HG03066 (cell line): ENCODE data around the gene DCST1.

Source experiments
- ATAC-seq: cut with Tn5 transposase; IDR thresholded peaks from one replicate; pipeline ENCODE4 v1.9.1; 2021; ENCODE audit warnings: low read depth; ENCODE audit not compliant: unreplicated experiment

The DCST1 gene

DNA sequence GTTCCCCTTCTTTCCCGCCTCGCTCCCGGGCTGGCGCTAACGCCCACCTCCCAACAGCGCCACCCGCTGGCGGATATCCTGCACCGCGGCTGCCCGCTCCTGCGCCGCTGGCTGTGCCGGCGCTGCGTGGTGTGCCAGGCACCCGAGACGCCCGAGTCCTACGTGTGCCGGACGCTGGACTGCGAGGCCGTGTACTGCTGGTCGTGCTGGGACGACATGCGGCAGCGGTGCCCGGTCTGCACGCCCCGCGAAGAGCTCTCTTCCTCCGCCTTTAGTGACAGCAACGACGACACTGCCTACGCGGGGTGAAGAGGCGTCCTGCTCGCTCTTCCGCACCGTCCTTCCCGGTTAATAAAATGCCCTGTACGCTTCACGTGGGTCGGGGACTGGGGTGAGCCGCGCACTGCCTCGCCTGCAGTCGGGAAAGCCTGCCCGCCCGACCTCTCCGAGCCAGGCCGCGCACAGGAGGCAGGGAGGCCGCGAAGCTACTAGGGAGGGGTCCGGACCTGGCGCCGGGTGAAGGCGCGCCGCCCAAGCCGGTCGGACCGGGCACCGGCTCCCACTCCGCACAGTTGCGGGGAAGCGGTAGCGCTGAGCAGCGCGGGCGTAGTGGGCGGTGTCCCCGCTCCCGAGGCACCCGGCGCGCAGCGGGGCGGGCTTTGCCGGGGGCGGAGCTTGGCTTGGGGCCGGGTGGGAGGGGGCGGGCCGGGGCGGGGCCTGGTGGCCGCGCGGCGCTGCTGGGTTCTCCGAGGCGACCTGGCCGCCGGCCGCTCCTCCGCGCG, 17.1 kb downstream of the DCST1 start, which contains the start of gene ADAM15:
TSS of gene ADAM15 (plus strand) at position 757 of the 782 bp plus-strand sequence. CDS start 71 bp downstream, outside the sequence.
- ATAC-seq: peak; percentile 53

- no peak for ATAC-seq
These were observed 17.7 kb downstream of the DCST1 start for GRCh38 chr1:155051342-155051776.

DNA sequence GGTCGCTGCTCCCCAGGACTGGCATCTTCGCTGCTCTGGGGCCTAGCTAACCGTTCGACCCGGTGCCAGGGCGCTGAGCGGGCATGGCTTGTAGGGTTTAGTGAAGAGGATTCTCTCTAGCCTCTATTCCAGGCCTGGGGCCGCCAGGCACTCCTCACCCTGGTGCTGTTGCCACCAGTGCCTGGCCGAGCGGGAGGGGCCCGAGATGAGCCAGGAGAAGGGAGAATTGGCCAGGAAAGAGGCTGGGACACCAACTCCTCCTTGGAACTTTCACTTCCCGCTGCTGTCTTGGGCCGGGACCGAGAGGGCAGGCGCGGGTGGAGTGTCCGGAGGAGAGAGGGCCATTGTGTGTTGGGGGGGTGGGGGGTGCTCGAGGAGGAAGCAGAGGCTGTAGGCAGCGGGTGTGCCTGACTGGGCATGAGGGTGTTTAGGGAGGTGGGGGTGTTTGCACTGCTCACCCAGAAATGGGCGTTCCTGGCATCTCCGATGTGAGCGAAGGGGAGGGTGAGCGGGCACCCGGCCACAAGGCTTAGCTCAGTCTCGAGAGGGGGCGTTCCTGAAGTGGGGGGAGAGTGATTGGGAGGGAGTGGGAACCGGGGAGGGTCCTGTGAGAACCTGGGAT, 18.3 kb downstream of the DCST1 start:
- no peak for ATAC-seq

GRCh38 chr1:155052439-155053395, 19.1 kb downstream of the DCST1 start:
- ATAC-seq: no peak

GRCh38 chr1:155053531-155054105, 20.0 kb downstream of the DCST1 start:
- no peak for ATAC-seq

GRCh38 chr1:155057104-155057503, 23.5 kb downstream of the DCST1 start:
- no peak for ATAC-seq

DNA sequence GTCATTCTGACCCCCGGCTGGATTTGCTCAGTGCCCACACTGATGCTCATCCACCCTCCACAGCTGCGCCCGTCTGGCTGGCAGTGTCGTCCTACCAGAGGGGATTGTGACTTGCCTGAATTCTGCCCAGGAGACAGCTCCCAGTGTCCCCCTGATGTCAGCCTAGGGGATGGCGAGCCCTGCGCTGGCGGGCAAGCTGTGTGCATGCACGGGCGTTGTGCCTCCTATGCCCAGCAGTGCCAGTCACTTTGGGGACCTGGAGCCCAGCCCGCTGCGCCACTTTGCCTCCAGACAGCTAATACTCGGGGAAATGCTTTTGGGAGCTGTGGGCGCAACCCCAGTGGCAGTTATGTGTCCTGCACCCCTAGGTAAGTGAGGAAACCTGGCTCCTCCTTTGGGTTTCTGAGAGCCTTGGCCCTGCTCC, 24.2 kb downstream of the DCST1 start:
- ATAC-seq: no peak

GRCh38 chr1:155060736-155061135, 27.1 kb downstream of the DCST1 start:
- no peak for ATAC-seq

DNA sequence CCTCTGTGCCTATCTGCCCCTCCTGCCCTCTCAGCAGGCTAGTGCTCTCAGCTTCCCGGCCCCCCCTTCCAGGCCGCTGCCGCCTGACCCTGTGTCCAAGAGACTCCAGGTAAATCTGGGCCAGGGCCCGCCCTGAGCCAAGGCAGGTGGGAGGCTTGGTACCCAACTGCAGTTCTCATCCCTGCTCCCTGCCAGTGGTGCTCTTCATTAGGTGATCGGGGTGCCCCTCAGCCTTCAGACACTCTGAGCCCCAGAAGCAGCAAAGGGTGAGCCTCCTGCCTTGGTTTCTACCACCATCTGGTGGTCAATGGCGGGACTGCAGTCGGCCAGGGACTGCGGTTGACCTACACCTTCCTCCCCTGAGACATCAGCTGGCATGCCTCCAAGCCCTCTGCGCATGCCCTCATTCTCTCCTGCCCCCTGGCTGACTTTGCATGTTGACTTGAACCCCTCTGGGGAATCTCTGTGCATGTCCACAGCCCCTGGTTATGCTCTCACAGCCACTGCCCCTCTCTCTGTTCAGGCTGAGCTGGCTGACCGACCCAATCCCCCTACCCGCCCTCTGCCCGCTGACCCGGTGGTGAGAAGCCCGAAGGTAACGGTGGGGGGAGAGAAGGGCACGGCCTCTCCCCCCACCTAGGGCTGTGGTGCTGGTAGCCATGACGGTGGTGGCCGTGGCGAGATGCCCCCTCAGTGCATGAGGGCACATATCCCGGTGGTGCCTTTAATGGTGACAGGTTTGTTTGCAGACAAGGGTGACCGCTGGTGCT, 27.9 kb downstream of the DCST1 start:
- ATAC-seq: no peak

DNA sequence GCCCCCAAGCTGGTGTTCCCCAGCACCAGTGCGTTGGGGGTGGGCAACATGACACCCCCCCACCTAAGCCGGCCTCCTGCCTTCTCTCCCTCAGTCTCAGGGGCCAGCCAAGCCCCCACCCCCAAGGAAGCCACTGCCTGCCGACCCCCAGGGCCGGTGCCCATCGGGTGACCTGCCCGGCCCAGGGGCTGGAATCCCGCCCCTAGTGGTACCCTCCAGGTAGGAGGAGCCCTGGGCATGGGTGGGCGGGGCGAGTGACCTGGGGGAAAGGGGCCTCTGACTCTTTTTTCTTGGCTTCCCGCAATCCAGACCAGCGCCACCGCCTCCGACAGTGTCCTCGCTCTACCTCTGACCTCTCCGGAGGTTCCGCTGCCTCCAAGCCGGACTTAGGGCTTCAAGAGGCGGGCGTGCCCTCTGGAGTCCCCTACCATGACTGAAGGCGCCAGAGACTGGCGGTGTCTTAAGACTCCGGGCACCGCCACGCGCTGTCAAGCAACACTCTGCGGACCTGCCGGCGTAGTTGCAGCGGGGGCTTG, 28.6 kb downstream of the DCST1 start:
- no peak for ATAC-seq

DNA sequence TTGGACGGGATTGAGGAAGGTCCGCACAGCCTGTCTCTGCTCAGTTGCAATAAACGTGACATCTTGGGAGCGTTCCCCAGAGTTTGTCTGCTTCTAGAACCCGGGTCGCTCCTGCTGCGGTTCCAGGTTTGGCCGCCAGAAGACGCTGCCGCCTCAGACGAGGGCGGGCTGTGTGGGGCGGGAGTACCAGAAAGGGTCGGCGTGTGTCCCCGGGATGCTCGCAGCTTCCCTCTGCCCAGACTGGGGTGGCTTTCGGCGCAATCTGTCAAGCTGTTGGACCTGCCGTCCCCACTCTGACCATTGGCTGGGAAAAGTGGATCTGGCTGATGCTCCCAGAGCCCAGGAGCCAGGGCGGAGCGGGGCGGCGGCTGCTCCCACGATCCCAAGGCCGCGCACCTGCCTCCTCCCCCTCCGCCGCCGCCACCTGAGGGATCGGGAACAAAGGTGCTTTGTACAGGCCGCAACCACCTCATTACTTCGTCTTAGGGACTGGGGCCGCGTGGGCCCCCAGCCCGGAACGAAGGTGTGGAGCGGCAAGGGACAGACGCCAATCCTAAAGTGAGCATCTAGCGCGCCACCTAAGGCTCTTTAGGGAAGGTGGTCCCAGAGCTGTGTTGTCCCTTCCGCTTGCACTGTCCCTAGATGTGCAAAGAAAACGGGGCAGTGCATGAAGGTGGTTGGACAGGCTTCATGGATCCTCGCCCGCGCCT, 29.2 kb downstream of the DCST1 start:
- ATAC-seq: no peak

GRCh38 chr1:155063550-155064110, 30.0 kb downstream of the DCST1 start, which contains the start of gene EFNA4:
Gene EFNA4, plus strand, starts transcription at chr1:155063740. Its CDS starts 84 bp downstream, at chr1:155063824.
- ATAC-seq: peak; percentile 70

DNA sequence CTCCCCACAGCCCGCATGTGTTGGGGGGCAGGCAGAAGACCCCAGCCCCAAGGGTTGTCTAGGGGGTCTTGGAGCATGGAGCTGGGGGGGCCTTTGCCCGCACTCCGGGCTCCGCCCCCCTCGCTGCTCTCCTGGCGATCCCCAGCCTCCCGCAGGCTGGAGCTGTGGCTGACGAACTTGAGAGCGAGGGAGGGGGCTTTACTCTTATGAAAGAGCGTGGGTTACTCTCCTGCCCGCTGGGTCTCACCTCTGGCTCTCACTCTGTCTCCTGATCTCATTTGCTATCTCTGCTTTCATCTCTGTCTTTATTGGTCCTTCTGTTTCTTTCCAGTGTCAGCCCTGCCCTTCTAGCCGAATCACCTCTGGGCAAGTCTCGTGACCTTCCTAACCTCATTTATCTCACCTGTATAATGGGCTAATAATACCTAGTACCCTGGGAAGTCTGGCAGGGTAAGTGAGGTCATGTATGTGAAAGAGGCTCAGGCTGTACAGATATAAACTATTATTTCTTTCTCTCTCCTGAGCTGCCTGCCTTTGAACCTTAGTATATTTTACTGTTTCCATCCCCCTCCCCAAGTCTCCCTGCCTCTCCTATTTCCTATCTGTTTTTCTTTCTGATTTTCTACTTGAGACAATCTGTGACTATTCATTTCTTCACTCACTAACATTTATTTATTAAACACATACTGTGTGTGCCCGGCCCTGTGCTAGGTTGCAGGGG, 30.6 kb downstream of the DCST1 start:
- ATAC-seq: no peak

DNA sequence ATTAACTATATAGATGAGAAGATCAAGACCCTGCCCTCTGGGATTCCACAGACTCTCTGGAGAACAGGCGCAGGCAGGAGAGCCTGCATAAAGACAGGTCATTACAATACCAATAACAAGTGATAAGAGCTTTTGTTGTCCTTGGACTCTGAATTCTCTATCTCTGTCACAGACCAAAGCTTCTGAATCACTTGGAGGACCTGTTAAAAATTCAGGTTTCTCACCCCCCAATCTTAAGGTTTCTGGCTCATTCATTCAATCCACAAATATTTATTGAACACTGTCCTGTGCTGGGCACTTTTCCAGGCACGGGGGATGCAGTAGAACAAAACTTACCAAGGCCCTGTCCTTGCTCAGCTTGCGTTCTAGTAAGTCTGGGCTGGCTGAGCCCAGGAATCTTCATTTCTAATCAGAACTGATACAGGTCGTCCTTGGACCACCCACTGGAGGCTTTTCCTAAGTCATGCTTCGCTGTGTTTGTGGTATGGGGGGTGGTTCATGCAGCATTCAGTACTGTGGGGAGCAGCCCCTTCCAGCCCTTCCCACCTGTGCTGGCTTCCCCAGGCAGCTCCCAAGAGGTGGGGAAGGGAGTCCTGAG, 31.3 kb downstream of the DCST1 start:
- ATAC-seq: no peak

GRCh38 chr1:155066777-155067176, 33.2 kb downstream of the DCST1 start:
- no peak for ATAC-seq

GRCh38 chr1:155068599-155068998, 35.0 kb downstream of the DCST1 start:
- ATAC-seq: no peak

- ATAC-seq: no peak
These were observed 36.0 kb downstream of the DCST1 start for GRCh38 chr1:155069551-155070157.
